Right lobe of liver (tissue), 6 donors: ENCODE measurements around the gene TOMM5. TPM values are rescaled to one million over a fixed set of nuclear protein-coding genes. Genes with fewer than 3 reads are reported as not detected.

ENCODE experiments used
- ATAC-seq, 4 donors: fragments of 200-7000 bp; cut with Tn5 transposase; one replicate each; pipeline ENCODE4 v1.9.1; 2020; ENCODE audit warnings: mild to moderate bottlenecking in 4 of 4, moderate library complexity in 4 of 4
- DNase-seq, 3 donors: peaks; one replicate each; pipeline ENCODE4 v3.0.0-alpha.2; 2020
- H3K27ac ChIP-seq, 3 donors: fragments of 200-600 bp; one replicate each; pipeline ENCODE4 v1.8.0; 2022
- H3K27me3 ChIP-seq, 2 donors: fragments of 200-600 bp; one replicate each; pipeline ENCODE4 v1.8.0; 2022
- H3K36me3 ChIP-seq, 4 donors: fragments of 200-600 bp; sonication (generic) in 1 of 4; one replicate each; pipeline versions ENCODE4 v1.5.1 to v1.8.0; 2017 to 2022; ENCODE audit warnings: control low read depth in 1 of 4
- H3K4me1 ChIP-seq, 4 donors: fragments of 200-600 bp; sonication (generic) in 1 of 4; one replicate each; pipeline versions ENCODE4 v1.5.1 to v1.8.0; 2017 to 2022; ENCODE audit warnings: control low read depth in 1 of 4
- H3K4me3 ChIP-seq, 3 donors: fragments of 200-600 bp; one replicate each; pipeline ENCODE4 v1.8.0; 2022
- H3K9me3 ChIP-seq, 4 donors: fragments of 200-600 bp; sonication (generic) in 1 of 4; one replicate each; pipeline versions ENCODE4 v1.5.1 to v1.8.0; 2017 to 2022; ENCODE audit warnings: control low read depth in 1 of 4
- CTCF ChIP-seq, 4 donors: fragments of 200-600 bp in 3 of 4; fragments of 450-650 bp in 1 of 4; IDR thresholded peaks; one replicate each; pipeline versions ENCODE4 v1.5.1 to v1.8.0; 2016 to 2022; ENCODE audit warnings: antibody characterized with exemption in 4 of 4, mild to moderate bottlenecking in 2 of 4
- POLR2A ChIP-seq: fragments of 450-650 bp; IDR thresholded peaks from one replicate; pipeline ENCODE4 v1.6.1; 2017; ENCODE audit warnings: antibody characterized with exemption, mild to moderate bottlenecking
- WGBS: methylation state at CpG from one replicate; pipeline ENCODE4 v1.1.6; 2018; ENCODE audit warnings: low coverage, low lambda C conversion rate; ENCODE audit not compliant: insufficient coverage; ENCODE audit errors: missing lambda C conversion rate; 5-methylcytosine and 5-hydroxymethylcytosine counted together
- intact Hi-C, 2 donors: fragments of 100-400 bp; cut with DNase I; formaldehyde crosslinking; loops; one replicate each; pipeline versions ENCODE4 v1.11.2 to v1.14.1; 2022
- total RNA-seq, 6 experiments: library from RNA; depleted of rRNA in 2 of 6; stranded (reverse); fragments of >200 nt in 2 of 6; fragmentation: NEBNext Ultra II Directional in 3 of 6; extraction: Animal tissue kit (Norgen Biotek cat#: 25700) in 3 of 6; gene quantifications; one replicate each; pipeline versions ENCODE4 v1.1.0 to v1.2.4, GENCODE V29; 2016 to 2023
- donor health status: DM: no; HTN: yes; CAD: no.
- donor health status: DM: no; HTN: no; CAD: no.
- donor health status: DM: no; HTN: no; CAD: no.
- donor health status: DM: no; HTN: yes; CAD: no.
- donor health status: DM: no; HTN: yes; CAD: no.

Gene TOMM5
- total RNA-seq, 6 experiments from 2014 or later, result 30.9 to 58.9 (median 32.9) TPM

GRCh38 chr9:37639109-37639762 lies 46.8 kb upstream of the TOMM5 start:
- no peak for ATAC-seq
- no peaks in the 10 kb centered on the region for H3K9me3 ChIP-seq
- H3K27ac ChIP-seq, result no peak overlapping the region
- H3K4me1 ChIP-seq, result no peaks in the 10 kb centered on the region
- H3K4me3 ChIP-seq, result no peak overlapping the region
- H3K27me3 ChIP-seq, result no peaks in the 10 kb centered on the region
- no peak for DNase-seq
- intact Hi-C loops, result no loop called here
- H3K36me3 ChIP-seq, result no peaks in the 10 kb centered on the region
- WGBS, result 86% methylated on average over 3 of the region's 4 CpGs
- TF ChIP-seq POLR2A, result no peak

- Histone ChIP-seq H3K9me3 (no peaks in the 10 kb centered on the region), H3K27me3 (no peaks in the 10 kb centered on the region), H3K27ac (no peak overlapping the region), H3K4me3 (no peak overlapping the region), H3K36me3 (no peaks in the 10 kb centered on the region), H3K4me1 (no peaks in the 10 kb centered on the region)
- no peak for DNase-seq
- ATAC-seq, result peak in 1 of 4 donors; percentile 17
- TF ChIP-seq POLR2A, result no peak
- TF ChIP-seq CTCF (IDR thresholded peaks at IDR 0.05), result no peak
- intact Hi-C loops, result no loop called here
- WGBS, result 90% methylated on average over 16 of the region's 39 CpGs
Measured at GRCh38 chr9:37636511-37637448, 44.4 kb upstream of the TOMM5 start.

DNA sequence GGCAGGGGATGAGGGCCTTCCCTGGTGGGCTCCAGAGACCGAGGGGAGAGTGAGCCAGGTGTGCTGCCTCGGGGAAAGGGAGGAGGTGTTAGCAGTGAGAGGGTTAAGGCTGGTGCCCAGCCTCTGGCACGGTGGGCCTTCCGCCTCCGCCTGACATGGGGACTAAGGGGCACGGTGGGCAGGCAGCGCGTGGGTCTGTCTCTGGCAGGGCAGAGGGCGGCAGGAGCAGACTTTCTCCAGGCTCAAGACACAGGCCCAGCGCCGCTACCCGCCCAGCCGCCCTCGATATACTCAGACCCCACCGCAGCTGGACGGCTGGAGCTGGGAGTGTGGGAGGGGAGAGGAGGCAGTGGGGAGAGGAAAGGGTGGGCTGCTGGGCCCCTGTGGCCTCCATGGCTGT lies 43.4 kb upstream of the TOMM5 start:
- ATAC-seq (peak in 1 of 4 donors; percentile 41), DNase-seq (no peak)
- H3K36me3 ChIP-seq, result no peaks in the 10 kb centered on the region
- H3K4me3 ChIP-seq, result no peak overlapping the region
- H3K27me3 ChIP-seq, result no peaks in the 10 kb centered on the region
- TF ChIP-seq POLR2A (no peak), CTCF (IDR thresholded peaks at IDR 0.05) (no peak)
- no peaks in the 10 kb centered on the region for H3K4me1 ChIP-seq
- H3K27ac ChIP-seq, result no peak overlapping the region
- no peaks in the 10 kb centered on the region for H3K9me3 ChIP-seq
- intact Hi-C loops, result no loop called here
- 70% methylated on average over 2 of the region's 16 CpGs for whole genome bisulfite sequencing

GRCh38 chr9:37632479-37632878 lies 40.1 kb upstream of the TOMM5 start:
- no peak overlapping the region for H3K27ac ChIP-seq
- ATAC-seq (no peak), DNase-seq (no peak)
- TF ChIP-seq POLR2A (no peak), CTCF (IDR thresholded peaks at IDR 0.05) (no peak)
- H3K27me3 ChIP-seq, result no peaks in the 10 kb centered on the region
- H3K36me3 ChIP-seq, result no peaks in the 10 kb centered on the region
- intact Hi-C loops, result no loop called here
- H3K4me3 ChIP-seq, result no peak overlapping the region
- H3K9me3 ChIP-seq, result no peaks in the 10 kb centered on the region
- no peaks in the 10 kb centered on the region for H3K4me1 ChIP-seq
- WGBS, result 52% methylated on average over 4 of the region's 4 CpGs

DNA sequence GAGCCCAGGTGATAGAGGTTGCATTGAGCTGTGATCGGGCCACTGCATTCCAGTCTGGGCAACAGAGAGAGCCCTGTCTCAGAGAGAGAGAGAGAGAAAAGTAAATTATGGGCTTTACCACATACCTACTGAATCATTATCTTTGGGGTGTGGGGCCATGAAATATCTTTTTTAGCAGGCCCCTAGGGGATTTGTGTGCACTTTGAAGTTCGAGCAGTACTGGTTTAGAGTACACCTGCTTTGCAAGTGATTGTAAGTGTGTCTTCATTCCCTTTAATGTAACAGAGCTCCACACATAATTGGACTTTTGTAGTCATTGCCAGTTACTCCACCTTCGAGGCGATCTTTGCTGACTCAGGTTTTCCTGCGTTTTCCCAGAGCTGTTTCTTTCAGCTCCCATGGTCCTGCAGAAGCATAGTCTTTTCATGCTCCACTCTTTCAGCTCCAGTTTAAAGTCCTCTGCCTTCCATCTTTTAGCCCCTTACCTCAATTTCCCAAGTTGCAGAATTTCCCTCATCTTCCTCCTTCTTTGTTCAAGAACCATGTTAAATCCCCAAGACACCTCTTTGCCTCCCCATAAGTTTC lies 34.4 kb upstream of the TOMM5 start:
- no peaks in the 10 kb centered on the region for H3K9me3 ChIP-seq
- no peak for ATAC-seq
- TF ChIP-seq POLR2A (no peak), CTCF (IDR thresholded peaks at IDR 0.05) (no peak)
- no peak for DNase-seq
- H3K27ac ChIP-seq, result no peak overlapping the region
- H3K4me1 ChIP-seq, result no peaks in the 10 kb centered on the region
- intact Hi-C loops, result no loop called here
- H3K4me3 ChIP-seq, result no peak overlapping the region
- H3K27me3 ChIP-seq, result no peaks in the 10 kb centered on the region
- no peaks in the 10 kb centered on the region for H3K36me3 ChIP-seq
- WGBS, result 50% methylated on average over 2 of the region's 5 CpGs
